Colonic mucosa (tissue), 4 donors: ENCODE measurements around the gene PDE3A. TPM values are rescaled to one million over a fixed set of nuclear protein-coding genes. Genes with fewer than 3 reads are reported as not detected.

Experiments used
- DNase-seq: peaks from one replicate; pipeline ENCODE4 v3.0.0-alpha.2; 2020
- H3K27ac ChIP-seq: fragments of 200-600 bp; one replicate; pipeline ENCODE4 v1.8.0; 2021
- H3K27me3 ChIP-seq: fragments of 200-600 bp; one replicate; pipeline ENCODE4 v1.8.0; 2021
- H3K36me3 ChIP-seq: fragments of 200-600 bp; one replicate; pipeline ENCODE4 v1.8.0; 2021
- H3K4me1 ChIP-seq: fragments of 200-600 bp; one replicate; pipeline ENCODE4 v1.8.0; 2021; ENCODE audit warnings: mild to moderate bottlenecking
- H3K4me3 ChIP-seq: fragments of 200-600 bp; one replicate; pipeline ENCODE4 v1.8.0; 2021
- H3K9ac ChIP-seq, 2 donors: one replicate each; pipeline ENCODE4 v1.7.0; 2013; ENCODE audit warnings: control low read depth in 2 of 2, low read depth in 2 of 2, low read length in 2 of 2
- H3K9me3 ChIP-seq: fragments of 200-600 bp; one replicate; pipeline ENCODE4 v1.8.0; 2021
- intact Hi-C: fragments of 100-400 bp; cut with DNase I; formaldehyde crosslinking; loops from one replicate; pipeline ENCODE4 v1.14.1; 2022
- total RNA-seq, 2 donors: library from RNA; stranded (reverse); fragmentation: NEBNext Ultra II Directional in 1 of 2; extraction: Animal tissue kit (Norgen Biotek cat#: 25700) in 1 of 2; gene quantifications; one replicate each; pipeline ENCODE4 v1.2.1, GENCODE V29; 2021
- TF ChIP-seq, protein P1 (sequence below): fragments of 200-600 bp; IDR thresholded peaks from one replicate; pipeline ENCODE4 v1.8.0; 2022; ENCODE audit warnings: antibody characterized with exemption, mild to moderate bottlenecking
- donor health status: healthy.
- donor health status: DM: no; HTN: no; CAD: no.
- donor health status: DM: no; HTN: no; CAD: no.

Gene PDE3A
- total RNA-seq, 2 donors from 2014 or later = 32.1 to 50.6 TPM

DNA sequence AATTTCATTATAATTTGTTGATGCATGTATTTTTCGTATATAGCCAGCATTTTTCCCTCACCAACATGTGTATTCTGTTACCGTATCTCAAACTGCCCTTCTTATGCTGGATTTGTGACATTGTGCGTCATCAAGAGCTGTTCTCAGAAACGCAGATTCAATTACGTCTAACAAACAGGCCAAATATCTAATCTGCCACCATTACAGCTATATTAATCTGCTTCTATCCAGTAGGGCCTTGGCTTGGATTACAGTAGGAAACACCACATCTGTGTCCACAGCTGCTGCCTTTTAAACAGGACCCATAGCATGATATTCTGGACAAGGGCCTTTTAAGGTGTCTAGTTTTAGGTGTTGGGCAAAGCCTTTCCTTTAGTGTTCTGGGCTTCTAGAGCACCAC is 140.6 kb downstream of the PDE3A start:
- H3K27ac ChIP-seq = no peak overlapping the region

DNA sequence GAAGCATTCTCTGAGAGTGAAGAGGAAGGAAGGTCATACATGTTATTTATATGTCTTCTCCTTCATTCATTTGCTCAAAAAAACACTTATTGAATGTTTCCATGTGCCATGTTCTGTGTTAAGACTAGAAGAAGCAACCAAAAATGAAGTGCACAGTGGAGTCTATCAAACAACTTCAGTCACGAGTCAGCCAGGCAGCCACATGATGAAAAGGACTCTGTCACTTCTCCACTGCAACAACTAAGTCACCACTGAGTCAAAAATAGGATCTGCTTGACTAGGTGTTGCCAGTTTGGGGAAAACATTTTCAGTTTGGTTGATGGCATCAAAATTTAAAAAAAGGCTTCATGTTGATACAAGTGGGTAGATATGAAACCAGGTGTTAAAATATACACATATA is 142.5 kb downstream of the PDE3A start:
- H3K27me3 ChIP-seq = no peaks in the 10 kb centered on the region
- H3K4me1 ChIP-seq = no peaks in the 10 kb centered on the region
- H3K9ac ChIP-seq = no peak overlapping the region
- DNase-seq = no peak
- H3K4me3 ChIP-seq = no peak overlapping the region
- no peaks in the 10 kb centered on the region for H3K9me3 ChIP-seq
- H3K27ac ChIP-seq = no peak overlapping the region
- TF ChIP-seq, protein P1, sequence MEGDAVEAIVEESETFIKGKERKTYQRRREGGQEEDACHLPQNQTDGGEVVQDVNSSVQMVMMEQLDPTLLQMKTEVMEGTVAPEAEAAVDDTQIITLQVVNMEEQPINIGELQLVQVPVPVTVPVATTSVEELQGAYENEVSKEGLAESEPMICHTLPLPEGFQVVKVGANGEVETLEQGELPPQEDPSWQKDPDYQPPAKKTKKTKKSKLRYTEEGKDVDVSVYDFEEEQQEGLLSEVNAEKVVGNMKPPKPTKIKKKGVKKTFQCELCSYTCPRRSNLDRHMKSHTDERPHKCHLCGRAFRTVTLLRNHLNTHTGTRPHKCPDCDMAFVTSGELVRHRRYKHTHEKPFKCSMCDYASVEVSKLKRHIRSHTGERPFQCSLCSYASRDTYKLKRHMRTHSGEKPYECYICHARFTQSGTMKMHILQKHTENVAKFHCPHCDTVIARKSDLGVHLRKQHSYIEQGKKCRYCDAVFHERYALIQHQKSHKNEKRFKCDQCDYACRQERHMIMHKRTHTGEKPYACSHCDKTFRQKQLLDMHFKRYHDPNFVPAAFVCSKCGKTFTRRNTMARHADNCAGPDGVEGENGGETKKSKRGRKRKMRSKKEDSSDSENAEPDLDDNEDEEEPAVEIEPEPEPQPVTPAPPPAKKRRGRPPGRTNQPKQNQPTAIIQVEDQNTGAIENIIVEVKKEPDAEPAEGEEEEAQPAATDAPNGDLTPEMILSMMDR = no peak
- intact Hi-C loops = no loop called here
- no peaks in the 10 kb centered on the region for H3K36me3 ChIP-seq

More for the DNA sequence above, 140.6 kb downstream of the PDE3A start:
- no peaks in the 10 kb centered on the region for H3K9me3 ChIP-seq
- TF ChIP-seq, protein P1 = no peak
- no peak overlapping the region for H3K4me3 ChIP-seq
- DNase-seq = no peak
- no peaks in the 10 kb centered on the region for H3K36me3 ChIP-seq
- H3K4me1 ChIP-seq = no peaks in the 10 kb centered on the region
- no peak overlapping the region for H3K9ac ChIP-seq
- no peaks in the 10 kb centered on the region for H3K27me3 ChIP-seq
- intact Hi-C loops = no loop called here

DNA sequence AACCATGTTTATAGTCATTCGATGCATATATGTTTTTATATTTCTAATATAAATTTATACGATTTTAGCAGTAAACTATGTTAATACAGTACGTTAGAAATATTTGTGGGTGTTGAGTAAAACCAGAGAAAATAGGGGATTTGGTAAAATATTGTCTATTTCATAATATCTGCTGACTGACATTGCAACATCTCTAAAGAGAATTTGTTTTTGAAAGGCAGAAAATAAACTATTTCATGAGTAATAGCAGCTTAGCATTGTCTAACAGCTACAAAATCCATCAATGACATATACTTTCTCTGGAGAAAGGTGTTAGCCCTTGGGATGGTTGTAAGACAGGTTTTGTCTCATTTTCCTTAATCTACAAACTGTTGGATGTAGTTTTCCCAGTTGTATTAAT is 144.9 kb downstream of the PDE3A start:
- H3K27me3 ChIP-seq = no peaks in the 10 kb centered on the region
- TF ChIP-seq, protein P1 = no peak
- no peaks in the 10 kb centered on the region for H3K9me3 ChIP-seq
- H3K27ac ChIP-seq = no peak overlapping the region
- no peak overlapping the region for H3K9ac ChIP-seq
- intact Hi-C loops = no loop called here
- no peak for DNase-seq
- no peak overlapping the region for H3K4me3 ChIP-seq
- H3K4me1 ChIP-seq = no peaks in the 10 kb centered on the region
- no peaks in the 10 kb centered on the region for H3K36me3 ChIP-seq

DNA sequence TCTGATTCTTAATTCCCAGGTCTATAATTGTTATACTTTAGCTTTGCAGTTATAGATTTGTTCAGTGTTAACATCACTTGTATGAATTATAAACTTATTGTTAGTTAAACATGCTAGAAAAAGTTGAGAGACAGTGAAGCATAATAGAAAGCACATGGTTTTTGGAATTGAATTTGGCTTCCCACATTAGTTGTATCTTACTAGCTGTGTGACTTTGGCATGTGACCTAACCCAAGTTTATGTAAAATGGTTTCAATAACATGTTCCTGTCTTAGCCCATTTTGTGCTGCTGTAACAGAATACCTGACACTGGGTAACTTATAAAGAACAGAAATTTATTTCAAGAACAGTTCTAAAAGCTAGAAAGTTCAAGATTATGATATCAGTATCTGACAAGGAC is 146.3 kb downstream of the PDE3A start:
- TF ChIP-seq, protein P1 = no peak
- H3K9me3 ChIP-seq = no peaks in the 10 kb centered on the region
- no peak overlapping the region for H3K9ac ChIP-seq
- H3K27me3 ChIP-seq = no peaks in the 10 kb centered on the region
- no peak overlapping the region for H3K27ac ChIP-seq
- no peaks in the 10 kb centered on the region for H3K4me1 ChIP-seq
- no peak overlapping the region for H3K4me3 ChIP-seq
- DNase-seq = no peak
- H3K36me3 ChIP-seq = no peaks in the 10 kb centered on the region
- intact Hi-C loops = no loop called here

DNA sequence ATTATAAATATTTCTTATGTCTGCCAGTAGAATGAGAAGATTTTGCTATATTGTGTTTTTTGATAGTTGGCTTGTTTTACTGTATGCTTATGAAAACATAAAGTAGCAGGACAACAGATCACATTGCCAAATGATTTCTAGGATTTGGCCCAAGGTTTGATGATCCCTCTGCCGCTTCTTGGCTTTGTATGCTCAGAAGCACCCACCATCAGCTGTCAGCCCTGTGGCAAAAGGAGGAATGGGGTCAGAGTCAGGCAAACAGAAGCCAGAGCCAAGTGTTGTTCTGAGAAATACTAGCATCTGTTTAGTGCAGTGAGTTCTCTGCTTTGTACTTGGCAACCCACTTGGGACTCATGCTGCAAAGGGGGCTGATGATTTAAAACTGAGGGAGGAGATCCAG is 152.2 kb downstream of the PDE3A start:
- Histone ChIP-seq H3K4me1 (no peaks in the 10 kb centered on the region), H3K36me3 (no peaks in the 10 kb centered on the region), H3K9me3 (no peaks in the 10 kb centered on the region), H3K4me3 (no peak overlapping the region), H3K27me3 (no peaks in the 10 kb centered on the region), H3K9ac (no peak overlapping the region), H3K27ac (no peak overlapping the region)
- DNase-seq = no peak
- intact Hi-C loops = no loop called here
- TF ChIP-seq, protein P1 = no peak

DNA sequence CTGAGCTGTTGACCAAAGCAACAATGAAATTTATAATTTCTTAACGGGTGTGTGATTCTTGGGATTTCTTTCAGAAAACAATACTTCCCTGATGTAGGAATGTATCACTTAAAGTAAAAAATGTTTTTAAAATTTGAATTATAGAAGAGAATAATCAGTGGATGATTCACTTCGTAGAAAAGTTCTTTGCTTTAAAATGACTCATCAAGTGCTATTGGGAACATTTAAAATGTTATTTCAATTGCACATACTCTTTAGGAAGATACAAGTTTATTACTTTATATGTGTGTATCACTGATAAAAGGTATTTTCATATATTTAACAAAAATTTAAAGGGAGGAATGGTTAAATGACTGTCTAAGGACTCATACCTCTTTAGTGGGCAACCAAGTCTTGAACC is 155.3 kb downstream of the PDE3A start:
- H3K27ac ChIP-seq = no peak overlapping the region

More for the DNA sequence above, 155.3 kb downstream of the PDE3A start:
- H3K27me3 ChIP-seq = no peaks in the 10 kb centered on the region
- H3K4me1 ChIP-seq = no peaks in the 10 kb centered on the region
- no peaks in the 10 kb centered on the region for H3K36me3 ChIP-seq
- no peak overlapping the region for H3K9ac ChIP-seq
- TF ChIP-seq, protein P1 = no peak
- intact Hi-C loops = no loop called here
- no peak for DNase-seq
- H3K4me3 ChIP-seq = no peak overlapping the region
- no peaks in the 10 kb centered on the region for H3K9me3 ChIP-seq
